GM19372 (cell line): ENCODE results near the gene DYNC1I1.

Source experiments
- ATAC-seq: cut with Tn5 transposase; IDR thresholded peaks from one replicate; pipeline ENCODE4 v1.9.1; 2021; ENCODE audit warnings: mild to moderate bottlenecking, low read depth, moderate library complexity; ENCODE audit not compliant: unreplicated experiment

DYNC1I1 gene

GRCh38 chr7:95951997-95952795 is 179.8 kb downstream of the DYNC1I1 start:
- no peak for ATAC-seq

GRCh38 chr7:95952851-95953250 is 180.5 kb downstream of the DYNC1I1 start:
- ATAC-seq = no peak

- ATAC-seq = no peak
These were observed 183.4 kb downstream of the DYNC1I1 start for GRCh38 chr7:95955748-95956147.

- no peak for ATAC-seq
These were observed 185.2 kb downstream of the DYNC1I1 start for GRCh38 chr7:95957510-95957909.

- no peak for ATAC-seq
These were observed 188.4 kb downstream of the DYNC1I1 start for GRCh38 chr7:95960706-95961244.

- no peak for ATAC-seq
These were observed 191.2 kb downstream of the DYNC1I1 start for GRCh38 chr7:95963446-95963990.

GRCh38 chr7:95971716-95972115 is 199.4 kb downstream of the DYNC1I1 start:
- no peak for ATAC-seq

GRCh38 chr7:95972523-95972922 is 200.2 kb downstream of the DYNC1I1 start:
- no peak for ATAC-seq

GRCh38 chr7:95974108-95974507 is 201.8 kb downstream of the DYNC1I1 start:
- ATAC-seq = no peak

GRCh38 chr7:95976369-95977060 is 204.2 kb downstream of the DYNC1I1 start:
- no peak for ATAC-seq

- no peak for ATAC-seq
These were observed 205.6 kb downstream of the DYNC1I1 start for GRCh38 chr7:95977994-95978393.

- ATAC-seq = no peak
These were observed 207.8 kb downstream of the DYNC1I1 start for GRCh38 chr7:95980167-95980566.

- ATAC-seq = no peak
These were observed 208.4 kb downstream of the DYNC1I1 start for GRCh38 chr7:95980706-95981105.

- ATAC-seq = no peak
These were observed 213.9 kb downstream of the DYNC1I1 start for GRCh38 chr7:95986178-95986764.

- ATAC-seq = no peak
These were observed 216.9 kb downstream of the DYNC1I1 start for GRCh38 chr7:95989301-95989700.

- no peak for ATAC-seq
These were observed 221.0 kb downstream of the DYNC1I1 start for GRCh38 chr7:95993380-95993779.

GRCh38 chr7:95996174-95996573 is 223.8 kb downstream of the DYNC1I1 start:
- ATAC-seq = no peak

- ATAC-seq = no peak
These were observed 224.5 kb downstream of the DYNC1I1 start for GRCh38 chr7:95996886-95997285.

- ATAC-seq = no peak
These were observed 225.3 kb downstream of the DYNC1I1 start for GRCh38 chr7:95997632-95998031.

- no peak for ATAC-seq
These were observed 227.1 kb downstream of the DYNC1I1 start for GRCh38 chr7:95999481-95999880.

- ATAC-seq = no peak
These were observed 232.2 kb downstream of the DYNC1I1 start for GRCh38 chr7:96004578-96004977.
